Erythroblast (primary cell): ENCODE measurements around the gene NAMPT.

Experiments used
- GATA1 ChIP-seq: IDR thresholded peaks from 2 replicates; pipeline ENCODE4 v1.6.1; 2011; ENCODE audit warnings: low read depth, mild to moderate bottlenecking, control low read depth, low read length, moderate library complexity
- POLR2A ChIP-seq: IDR thresholded peaks from 2 replicates; pipeline ENCODE4 v1.6.1; 2011; ENCODE audit warnings: mild to moderate bottlenecking, low read length

DNA sequence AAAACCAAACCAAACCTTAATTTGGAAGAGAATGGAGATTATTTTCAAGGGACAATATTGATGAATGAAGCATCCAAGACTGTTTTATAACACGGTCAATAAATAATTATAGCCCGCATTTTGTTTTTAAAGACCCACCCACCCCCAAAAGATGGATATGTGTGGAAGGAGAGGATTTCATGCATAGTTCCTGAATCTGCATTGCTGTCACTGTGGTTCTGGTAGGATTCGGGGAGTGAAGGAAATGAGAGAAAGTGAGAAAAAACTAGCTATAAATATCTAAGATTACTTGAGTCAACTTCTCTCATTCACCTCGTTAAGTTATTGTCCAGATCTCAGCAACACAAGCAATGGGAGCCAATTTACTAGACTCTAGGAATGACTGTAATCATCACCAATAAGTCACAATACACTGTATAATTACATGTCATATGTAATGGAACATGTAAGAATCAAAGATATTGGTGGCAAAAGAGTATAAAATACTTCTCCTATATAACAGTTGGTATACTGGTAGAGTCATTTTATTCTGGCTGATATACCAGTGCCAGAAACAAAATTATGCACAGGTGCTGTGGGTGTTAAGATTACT is 30.2 kb downstream of the NAMPT start:
- TF ChIP-seq POLR2A (no peak), GATA1 (no peak)
